GM19397 (cell line): ENCODE measurements around the gene SPTBN2.
"Not testable (repeated sequence)": the region's sequence is repeated elsewhere in the genome, so short reads cannot be mapped to it uniquely, and the experiment has no call there.

Experiments used
- ATAC-seq: cut with Tn5 transposase; IDR thresholded peaks from one replicate; pipeline ENCODE4 v1.9.1; 2021; ENCODE audit warnings: mild to moderate bottlenecking, moderate library complexity; ENCODE audit not compliant: unreplicated experiment

The SPTBN2 gene

GRCh38 chr11:66724167-66724566 lies 4.8 kb downstream of the SPTBN2 start:
- ATAC-seq = not testable (repeated sequence)

GRCh38 chr11:66723693-66724092 lies 5.3 kb downstream of the SPTBN2 start:
- ATAC-seq = no peak

GRCh38 chr11:66722745-66723651 lies 6.0 kb downstream of the SPTBN2 start:
- no peak for ATAC-seq

- ATAC-seq = no peak
Observed at GRCh38 chr11:66721939-66722338, 7.1 kb downstream of the SPTBN2 start.

- no peak for ATAC-seq
Observed at GRCh38 chr11:66720899-66721470, 8.0 kb downstream of the SPTBN2 start.

GRCh38 chr11:66720223-66720898 lies 8.7 kb downstream of the SPTBN2 start:
- ATAC-seq = no peak

GRCh38 chr11:66719111-66719872 lies 9.7 kb downstream of the SPTBN2 start:
- ATAC-seq = no peak

- no peak for ATAC-seq
Observed at GRCh38 chr11:66718320-66718971, 10.6 kb downstream of the SPTBN2 start.

GRCh38 chr11:66717925-66718319 lies 11.1 kb downstream of the SPTBN2 start:
- ATAC-seq = no peak

- ATAC-seq = no peak
Observed at GRCh38 chr11:66716996-66717395, 12.0 kb downstream of the SPTBN2 start.

GRCh38 chr11:66715346-66716085 lies 13.5 kb downstream of the SPTBN2 start:
- no peak for ATAC-seq

GRCh38 chr11:66713746-66714480 lies 15.1 kb downstream of the SPTBN2 start:
- ATAC-seq = no peak

GRCh38 chr11:66710384-66710930 lies 18.6 kb downstream of the SPTBN2 start:
- no peak for ATAC-seq

- ATAC-seq = no peak
Observed at GRCh38 chr11:66708701-66709100, 20.3 kb downstream of the SPTBN2 start.

GRCh38 chr11:66708094-66708493 lies 20.9 kb downstream of the SPTBN2 start:
- no peak for ATAC-seq

GRCh38 chr11:66707486-66707885 lies 21.5 kb downstream of the SPTBN2 start:
- ATAC-seq = no peak

- no peak for ATAC-seq
Observed at GRCh38 chr11:66706989-66707388, 22.0 kb downstream of the SPTBN2 start.

- ATAC-seq = no peak
Observed at GRCh38 chr11:66705587-66706335, 23.3 kb downstream of the SPTBN2 start.
